Astrocyte (in vitro differentiated cells and primary cell): Measurements from ENCODE around the gene IARS1. TPM values are rescaled to one million over a fixed set of nuclear protein-coding genes. Genes with fewer than 3 reads are reported as not detected.
A peak's percentile ranks its signal among the peaks of the same experiment; 100 is the strongest.

Source experiments
- DNase-seq: peaks from one replicate; pipeline ENCODE4 v3.0.0-alpha.2; 2010; ENCODE audit warnings: low read depth
- FAIRE-seq: peaks from 2 replicates; lab custom pipeline; 2011; peaks lifted over from hg19 to GRCh38; lab: Jason Lieb, UNC
- H2AFZ ChIP-seq: 2 replicates; pipeline ENCODE4 v1.6.0; 2012; ENCODE audit warnings: low read depth, low read length, inconsistent platforms
- H3K27ac ChIP-seq: 2 replicates; pipeline ENCODE4 v1.5.1; 2011; ENCODE audit warnings: low read depth, low read length, inconsistent platforms
- H3K27me3 ChIP-seq: 2 replicates; pipeline ENCODE4 v1.6.0; 2011; ENCODE audit warnings: low read length, inconsistent platforms; ENCODE audit not compliant: insufficient read depth
- H3K36me3 ChIP-seq: 2 replicates; pipeline ENCODE4 v1.5.1; 2011; ENCODE audit warnings: low read length, inconsistent platforms; ENCODE audit not compliant: insufficient read depth
- H3K4me1 ChIP-seq: 2 replicates; pipeline ENCODE4 v1.5.1; 2011; ENCODE audit warnings: low read length, inconsistent platforms; ENCODE audit not compliant: insufficient read depth
- H3K4me2 ChIP-seq: 2 replicates; pipeline ENCODE4 v1.6.0; 2012; ENCODE audit warnings: low read length, inconsistent platforms
- H3K4me3 ChIP-seq: 2 replicates; pipeline ENCODE4 v1.5.1; 2011; ENCODE audit warnings: low read depth, mild to moderate bottlenecking, low read length, inconsistent platforms; ENCODE audit not compliant: insufficient read depth
- H3K79me2 ChIP-seq: 2 replicates; pipeline ENCODE4 v1.6.0; 2012; ENCODE audit warnings: mild to moderate bottlenecking, low read length, inconsistent platforms; ENCODE audit not compliant: insufficient read depth
- H3K9ac ChIP-seq: 2 replicates; pipeline ENCODE4 v1.6.0; 2012; ENCODE audit warnings: mild to moderate bottlenecking, low read length, inconsistent platforms
- H3K9me3 ChIP-seq: 2 replicates; pipeline ENCODE4 v1.5.1; 2012; ENCODE audit warnings: low read depth, mild to moderate bottlenecking, low read length, inconsistent platforms; ENCODE audit not compliant: insufficient read depth
- H4K20me1 ChIP-seq: 2 replicates; pipeline ENCODE4 v1.6.0; 2012; ENCODE audit warnings: low read length, inconsistent platforms; ENCODE audit not compliant: insufficient read depth
- H3K27ac Mint-ChIP-seq: one replicate; pipeline ENCODE4 v1.8.0; 2021; ENCODE audit warnings: mild to moderate bottlenecking, mixed read lengths; ENCODE audit not compliant: unreplicated experiment
- H3K27me3 Mint-ChIP-seq: one replicate; pipeline ENCODE4 v1.8.0; 2021; ENCODE audit warnings: low read depth, mixed read lengths; ENCODE audit not compliant: unreplicated experiment
- H3K36me3 Mint-ChIP-seq: one replicate; pipeline ENCODE4 v1.8.0; 2021; ENCODE audit warnings: low read depth, mixed read lengths; ENCODE audit not compliant: unreplicated experiment
- H3K4me1 Mint-ChIP-seq: one replicate; pipeline ENCODE4 v1.8.0; 2021; ENCODE audit warnings: low read depth, mixed read lengths; ENCODE audit not compliant: unreplicated experiment
- H3K4me3 Mint-ChIP-seq: one replicate; pipeline ENCODE4 v1.8.0; 2021; ENCODE audit warnings: mild to moderate bottlenecking, moderate library complexity, mixed read lengths; ENCODE audit not compliant: unreplicated experiment
- H3K9me3 Mint-ChIP-seq: one replicate; pipeline ENCODE4 v1.8.0; 2021; ENCODE audit warnings: mild to moderate bottlenecking, mixed read lengths; ENCODE audit not compliant: unreplicated experiment
- CTCF ChIP-seq: IDR thresholded peaks from 2 replicates; pipeline ENCODE4 v1.5.1; 2011; ENCODE audit warnings: low read depth, mild to moderate bottlenecking, inconsistent platforms, low read length, moderate library complexity; ENCODE audit not compliant: insufficient read depth
- EZH2 ChIP-seq: IDR thresholded peaks from 2 replicates; pipeline ENCODE4 v1.6.1; 2012; ENCODE audit warnings: mild to moderate bottlenecking, low read length, inconsistent platforms; ENCODE audit not compliant: insufficient read depth
- total RNA-seq: library from RNA; stranded (reverse); gene quantifications from 2 replicates; pipeline ENCODE4 v1.2.1, GENCODE V29; 2021

The IARS1 gene
- total RNA-seq, 1 donor from 2014 or later, result 226 TPM

DNA sequence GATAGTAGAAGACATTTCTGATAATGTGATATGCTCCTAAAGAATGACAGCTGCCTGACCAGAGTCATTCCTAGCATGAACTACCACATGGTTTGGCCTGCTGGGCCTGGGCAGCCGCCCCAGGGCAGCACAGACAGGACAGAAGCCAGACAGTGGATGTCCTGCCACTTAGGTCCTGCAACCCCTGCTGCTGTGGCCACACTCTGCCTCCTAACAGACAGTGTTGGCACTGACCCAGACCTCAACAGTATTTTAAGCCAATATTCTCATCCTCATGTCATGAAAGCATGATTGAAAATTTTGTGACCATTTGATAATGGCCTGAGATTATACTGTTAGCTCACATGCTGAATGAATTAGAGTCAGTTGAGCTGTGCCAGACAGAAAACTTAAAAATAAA is 48.1 kb upstream of the IARS1 start:
- H4K20me1 ChIP-seq, result no peaks in the 10 kb centered on the region
- H3K4me1 ChIP-seq, result no peaks in the 10 kb centered on the region
- H3K4me1 Mint-ChIP-seq, result no peaks in the 10 kb centered on the region
- no peaks in the 10 kb centered on the region for H3K79me2 ChIP-seq
- no peak overlapping the region for H2AFZ ChIP-seq
- H3K9me3 Mint-ChIP-seq, result peaks cover 4% of the 10 kb centered on the region
- H3K27me3 Mint-ChIP-seq, result no peaks in the 10 kb centered on the region
- DNase-seq, result no peak
- H3K36me3 ChIP-seq, result no peaks in the 10 kb centered on the region
- no peak overlapping the region for H3K9ac ChIP-seq
- no peaks in the 10 kb centered on the region for H3K27me3 ChIP-seq
- no peak overlapping the region for H3K27ac ChIP-seq
- TF ChIP-seq EZH2 (no peak), CTCF (no peak)
- no peak overlapping the region for H3K27ac Mint-ChIP-seq
- H3K36me3 Mint-ChIP-seq, result peaks cover 5% of the 10 kb centered on the region
- H3K4me3 ChIP-seq, result no peak overlapping the region
- no peak overlapping the region for H3K4me3 Mint-ChIP-seq
- no peak overlapping the region for H3K4me2 ChIP-seq
- H3K9me3 ChIP-seq, result no peaks in the 10 kb centered on the region
- FAIRE-seq, result no peak

DNA sequence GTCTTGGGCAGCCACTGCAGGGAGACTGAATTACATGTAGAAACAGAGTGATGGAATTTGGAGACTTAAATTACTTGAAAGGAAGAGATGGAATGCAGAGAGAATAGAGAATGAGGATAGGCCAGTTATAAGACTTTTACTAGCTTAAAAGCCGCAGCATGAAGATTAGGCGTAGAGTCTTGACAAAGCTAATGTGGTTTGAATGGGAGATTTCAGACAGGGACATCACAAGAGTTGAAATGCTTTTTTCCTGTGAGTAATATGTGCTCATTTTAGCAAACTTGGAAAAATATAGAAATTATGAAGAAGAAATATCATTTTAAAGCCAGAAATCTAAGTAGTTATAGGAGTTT is 39.8 kb upstream of the IARS1 start:
- DNase-seq, result no peak
- FAIRE-seq, result no peak
- Histone ChIP-seq H2AFZ (no peak overlapping the region), H3K27me3 (no peaks in the 10 kb centered on the region), H3K36me3 (no peaks in the 10 kb centered on the region), H3K9me3 (no peaks in the 10 kb centered on the region), H3K4me2 (no peak overlapping the region), H3K27ac (no peak overlapping the region), H3K9ac (no peak overlapping the region), H3K79me2 (no peaks in the 10 kb centered on the region), H4K20me1 (no peaks in the 10 kb centered on the region), H3K4me1 (no peaks in the 10 kb centered on the region), H3K4me3 (no peak overlapping the region)
- Mint-ChIP-seq H3K9me3 (no peaks in the 10 kb centered on the region), H3K4me1 (no peaks in the 10 kb centered on the region), H3K4me3 (no peak overlapping the region), H3K27me3 (no peaks in the 10 kb centered on the region), H3K36me3 (no peaks in the 10 kb centered on the region), H3K27ac (no peak overlapping the region)
- TF ChIP-seq CTCF (no peak), EZH2 (no peak)

DNA sequence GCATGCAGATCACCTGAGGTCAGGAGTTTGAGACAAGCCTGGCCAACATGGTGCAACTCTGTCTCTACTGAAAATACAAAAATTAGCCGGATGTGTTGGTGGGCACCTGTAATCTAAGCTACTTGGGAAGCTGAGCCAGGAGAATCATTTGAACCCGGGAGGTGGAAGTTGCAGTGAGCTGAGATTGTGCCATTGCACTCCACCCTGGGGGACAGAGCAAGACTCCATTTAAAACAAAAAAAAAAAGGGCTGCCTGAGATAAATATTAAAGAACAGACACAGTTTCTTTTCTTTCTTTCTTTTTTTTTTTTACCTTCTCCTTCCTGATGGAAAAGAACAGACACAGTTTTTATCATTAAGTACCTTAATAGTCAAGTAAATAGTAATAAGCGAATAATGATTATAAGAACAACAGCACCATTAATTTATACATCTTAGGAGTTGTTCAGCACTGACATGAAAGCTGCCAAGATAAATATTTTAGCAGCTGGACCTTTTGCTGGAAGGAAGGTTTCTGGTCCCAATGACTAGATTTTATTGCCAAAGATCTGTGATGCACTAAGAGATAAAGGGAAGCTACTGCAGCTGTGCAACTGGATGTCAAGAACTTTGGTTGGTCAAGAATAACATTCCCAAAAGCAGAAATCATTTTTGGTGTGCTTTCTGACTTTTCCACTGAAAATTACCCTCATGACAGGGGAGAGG is 39.2 kb upstream of the IARS1 start:
- no peak overlapping the region for H3K4me2 ChIP-seq
- Mint-ChIP-seq H3K4me3 (no peak overlapping the region), H3K36me3 (no peaks in the 10 kb centered on the region), H3K9me3 (no peaks in the 10 kb centered on the region), H3K27ac (no peak overlapping the region), H3K4me1 (no peaks in the 10 kb centered on the region), H3K27me3 (no peaks in the 10 kb centered on the region)
- no peaks in the 10 kb centered on the region for H3K9me3 ChIP-seq
- H3K79me2 ChIP-seq, result no peaks in the 10 kb centered on the region
- H4K20me1 ChIP-seq, result no peaks in the 10 kb centered on the region
- H3K27ac ChIP-seq, result no peak overlapping the region
- TF ChIP-seq CTCF (no peak), EZH2 (no peak)
- H3K9ac ChIP-seq, result no peak overlapping the region
- peak; percentile 62 for DNase-seq
- no peaks in the 10 kb centered on the region for H3K36me3 ChIP-seq
- no peaks in the 10 kb centered on the region for H3K27me3 ChIP-seq
- H3K4me1 ChIP-seq, result no peaks in the 10 kb centered on the region
- H2AFZ ChIP-seq, result no peak overlapping the region
- no peak for FAIRE-seq
- H3K4me3 ChIP-seq, result no peak overlapping the region
